ENCODE data around the gene HSFX2.
"Not testable (repeated sequence)": the region's sequence is repeated elsewhere in the genome, so short reads cannot be mapped to it uniquely, and the experiment has no call there.

HSFX2 gene

DNA sequence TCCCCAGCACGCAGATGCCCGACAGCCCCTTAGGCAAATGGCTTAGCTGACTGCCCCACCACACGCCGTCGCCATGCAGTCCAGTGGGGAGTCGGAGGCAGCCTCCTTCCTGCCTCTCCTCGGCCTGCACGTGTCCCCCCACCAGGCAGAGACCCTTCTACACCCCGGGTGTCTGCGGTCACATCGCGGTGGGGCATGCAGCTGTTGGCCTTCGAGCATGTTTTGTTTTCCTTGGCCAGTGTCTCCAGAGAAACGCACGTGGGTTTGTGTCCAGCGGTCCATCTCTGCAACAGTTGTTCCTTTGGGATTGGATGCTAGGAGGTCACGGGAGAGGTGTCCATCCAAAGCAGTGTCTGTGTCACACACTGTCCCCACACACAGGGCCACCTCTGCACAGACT, at the start of gene HSFX2:
Gene HSFX2 (minus strand): TSS at position 101 of the 400 bp plus-strand sequence. CDS start 614 bp downstream, outside the sequence.
- DNase-seq (ENCODE audit: low read depth in 2 of 2): not testable (repeated sequence)

DNA sequence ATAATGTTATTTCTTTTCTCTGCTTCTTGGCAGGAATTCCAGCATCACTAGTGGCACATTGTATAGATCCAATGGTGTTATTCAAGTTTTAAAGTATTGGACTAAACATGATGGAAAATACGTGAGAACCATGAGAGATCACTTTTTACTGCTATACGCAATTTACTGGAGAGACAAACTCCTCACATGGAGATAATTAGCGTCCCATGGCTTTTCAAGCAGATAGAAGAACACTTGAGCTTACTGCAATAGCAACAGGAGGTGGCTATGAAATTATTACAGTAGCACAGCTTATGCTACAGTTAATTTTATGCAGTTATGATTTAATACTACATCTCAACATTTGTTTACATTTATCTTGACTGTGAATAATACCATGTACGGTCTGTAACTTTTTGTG, 48.4 kb upstream of the HSFX2 start:
- DNase-seq (ENCODE audit: low read depth in 2 of 2): no peak

- no peak for DNase-seq (ENCODE audit: low read depth in 2 of 2)
Observed at GRCh38 chrX:149641835-149642234, 46.7 kb upstream of the HSFX2 start.

DNA sequence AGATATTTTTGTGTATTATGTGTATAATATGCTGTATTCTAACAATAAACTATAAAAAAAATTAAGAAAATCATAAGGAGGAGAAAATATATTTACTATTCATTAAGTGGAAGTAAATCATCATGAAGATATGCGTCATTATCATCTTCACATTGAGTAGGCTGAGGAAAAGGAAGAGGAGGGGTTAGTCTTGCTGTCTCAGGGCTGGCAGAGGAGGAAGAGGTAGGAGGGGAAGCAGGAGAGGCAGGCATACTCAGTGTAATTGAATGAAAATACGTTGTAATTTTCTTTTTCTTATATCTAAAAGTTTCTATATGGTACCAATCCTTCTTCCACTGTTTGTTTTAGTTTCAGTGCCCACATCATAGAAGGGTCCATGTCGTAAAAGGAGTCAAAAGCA, 46.3 kb upstream of the HSFX2 start:
- DNase-seq (ENCODE audit: low read depth in 2 of 2): no peak

DNA sequence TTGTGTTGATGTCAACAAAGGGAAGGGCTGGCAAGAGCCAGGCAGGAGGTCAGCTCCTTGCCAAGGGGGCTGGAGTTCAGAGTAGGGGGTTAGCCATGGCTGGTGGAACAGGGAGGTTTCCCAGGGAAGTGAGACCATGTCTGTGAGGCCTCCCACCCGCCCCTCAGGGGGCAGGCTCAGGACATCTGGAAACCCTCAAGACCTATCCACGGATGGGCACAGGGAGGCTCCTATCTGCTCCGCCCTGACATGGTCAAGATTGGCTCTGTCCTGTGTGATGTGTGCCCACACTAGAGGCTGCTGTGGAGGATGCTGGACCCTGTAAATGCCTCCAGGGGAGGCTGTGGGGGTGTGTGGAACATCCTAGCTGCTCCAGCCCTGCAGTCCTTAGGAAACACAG, 44.5 kb upstream of the HSFX2 start:
- no peak for DNase-seq (ENCODE audit: low read depth in 2 of 2)

GRCh38 chrX:149638860-149639259, 43.7 kb upstream of the HSFX2 start:
- DNase-seq (ENCODE audit: low read depth in 2 of 2): no peak

DNA sequence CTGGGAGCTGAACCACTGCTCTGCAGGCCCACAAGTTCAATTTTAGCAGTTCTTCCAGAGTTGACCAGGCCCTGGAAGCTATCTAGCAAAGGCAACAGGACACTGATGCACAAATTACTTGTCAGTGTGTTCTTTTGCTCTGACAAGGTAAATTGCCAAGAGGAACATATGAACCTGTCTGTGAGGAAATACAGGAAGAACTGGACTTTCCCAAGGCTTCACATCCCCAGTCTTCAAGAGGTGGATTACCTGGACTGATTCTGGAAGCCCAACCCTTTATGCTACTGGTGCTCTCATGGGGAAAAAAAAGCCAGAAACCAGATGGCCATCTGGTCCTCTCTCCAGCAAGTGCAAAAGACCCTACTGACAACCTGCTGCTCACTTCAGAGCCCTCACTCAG, 38.4 kb upstream of the HSFX2 start:
- DNase-seq (ENCODE audit: low read depth in 2 of 2): no peak

- peak; percentile 53 to 61 for DNase-seq (ENCODE audit: low read depth in 2 of 2)
Observed at GRCh38 chrX:149631234-149632165, 36.4 kb upstream of the HSFX2 start, which contains the start of gene TMEM185A. Gene TMEM185A (minus strand): TSS chrX:149631792. CDS start chrX:149631580, 212 bp downstream.

GRCh38 chrX:149630681-149631233, 35.6 kb upstream of the HSFX2 start:
- DNase-seq (ENCODE audit: low read depth in 2 of 2): no peak

GRCh38 chrX:149629730-149630387, 34.7 kb upstream of the HSFX2 start:
- no peak for DNase-seq (ENCODE audit: low read depth in 2 of 2)

GRCh38 chrX:149628768-149629167, 33.7 kb upstream of the HSFX2 start:
- no peak for DNase-seq (ENCODE audit: low read depth in 2 of 2)

GRCh38 chrX:149628280-149628679, 33.2 kb upstream of the HSFX2 start:
- DNase-seq (ENCODE audit: low read depth in 2 of 2): no peak

GRCh38 chrX:149626829-149627228, 31.7 kb upstream of the HSFX2 start:
- not testable (repeated sequence) for DNase-seq (ENCODE audit: low read depth in 2 of 2)

GRCh38 chrX:149619662-149620061, 24.5 kb upstream of the HSFX2 start:
- DNase-seq (ENCODE audit: low read depth in 2 of 2): not testable (repeated sequence)

- DNase-seq (ENCODE audit: low read depth in 2 of 2): no peak
Observed at GRCh38 chrX:149618871-149619270, 23.8 kb upstream of the HSFX2 start.

- no peak for DNase-seq (ENCODE audit: low read depth in 2 of 2)
Observed at GRCh38 chrX:149611623-149612175, 16.6 kb upstream of the HSFX2 start.

GRCh38 chrX:149610511-149610910, 15.4 kb upstream of the HSFX2 start:
- DNase-seq (ENCODE audit: low read depth in 2 of 2): no peak

DNA sequence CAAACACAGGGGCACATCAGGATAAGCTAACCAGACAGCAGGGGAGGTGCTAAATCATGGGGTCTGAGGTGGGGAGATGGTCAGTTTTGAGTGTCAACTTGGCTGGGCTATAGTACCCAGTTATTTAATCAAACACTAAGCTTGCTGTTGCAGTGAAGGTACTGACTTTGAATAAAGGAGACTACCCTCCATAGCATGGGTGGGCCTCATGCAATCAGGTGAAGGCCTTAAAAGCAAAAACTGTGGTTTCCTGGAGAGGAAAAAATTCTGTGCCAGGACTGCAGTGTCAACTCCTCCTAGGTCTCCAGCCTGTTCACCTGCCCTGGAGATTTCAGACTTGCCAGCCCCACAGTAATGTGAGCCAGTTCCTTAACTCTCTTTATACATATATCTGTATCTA, 12.6 kb upstream of the HSFX2 start:
- no peak for DNase-seq (ENCODE audit: low read depth in 2 of 2)

DNA sequence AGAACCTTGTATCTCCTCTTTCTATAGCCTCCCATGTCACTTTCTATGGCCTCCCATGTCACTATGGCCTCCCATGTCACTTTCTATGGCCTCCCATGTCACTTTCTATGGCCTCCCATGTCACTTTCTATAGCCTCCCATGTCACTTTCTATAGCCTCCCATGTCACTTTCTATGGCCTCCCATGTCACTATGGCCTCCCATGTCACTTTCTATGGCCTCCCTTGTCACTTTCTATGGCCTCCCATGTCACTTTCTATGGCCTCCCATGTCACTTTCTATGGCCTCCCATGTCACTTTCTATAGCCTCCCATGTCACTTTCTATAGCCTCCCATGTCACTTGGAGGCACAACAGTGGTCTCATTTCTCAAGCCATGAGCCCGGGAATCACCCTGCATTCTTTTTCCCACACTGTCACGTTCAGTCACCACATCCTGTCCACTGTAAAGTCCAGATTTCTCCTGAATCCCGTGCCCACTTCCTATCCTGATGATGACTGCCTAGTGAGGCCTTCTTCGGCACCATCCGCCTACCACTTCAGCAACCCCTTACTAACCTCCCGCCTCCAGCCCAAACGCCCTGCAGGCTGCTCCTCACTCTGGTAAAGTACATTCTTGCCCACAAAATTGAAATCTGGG, 10.3 kb upstream of the HSFX2 start:
- not testable (repeated sequence) for DNase-seq (ENCODE audit: low read depth in 2 of 2)

DNA sequence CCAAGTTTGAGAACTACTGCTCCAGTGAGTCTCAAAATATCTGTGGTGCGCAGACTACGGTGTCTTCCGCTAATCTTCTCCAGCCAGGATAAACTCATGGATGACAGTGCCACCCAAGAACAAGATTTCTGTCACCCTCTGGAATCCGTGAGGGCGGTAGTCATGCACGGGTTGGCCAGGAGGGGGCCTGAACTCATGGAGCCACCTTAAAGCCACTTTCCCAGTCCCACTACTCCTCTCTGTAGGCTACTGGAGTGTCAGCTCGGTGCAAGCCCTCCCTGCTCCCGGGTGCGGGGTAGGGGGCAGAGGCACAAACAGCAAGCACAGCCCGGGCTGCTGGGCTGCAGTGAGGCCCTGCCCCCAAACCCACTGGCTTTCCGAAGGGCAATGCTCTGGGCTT, 3.5 kb upstream of the HSFX2 start:
- not testable (repeated sequence) for DNase-seq (ENCODE audit: low read depth in 2 of 2)

DNA sequence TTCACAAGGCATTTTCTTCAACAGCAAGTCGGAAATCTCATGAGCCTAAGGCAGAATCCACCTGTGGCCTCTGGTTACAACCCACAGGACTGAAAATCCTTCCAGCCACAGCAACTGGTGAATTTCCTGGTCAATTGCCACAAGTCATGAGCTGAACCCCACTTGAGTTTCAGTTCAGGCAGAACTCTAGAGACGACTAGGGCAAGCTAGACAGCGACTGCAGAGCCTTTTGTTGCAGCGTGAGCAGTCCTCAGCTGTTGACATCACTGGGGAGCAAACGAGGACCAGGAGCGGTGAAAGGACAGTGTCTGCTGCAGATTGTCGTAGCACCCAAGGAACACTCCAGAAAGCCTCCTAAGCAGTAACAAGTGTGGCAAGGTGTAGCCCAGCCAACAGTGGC, 829 bp upstream of the HSFX2 start:
- not testable (repeated sequence) for DNase-seq (ENCODE audit: low read depth in 2 of 2)

DNA sequence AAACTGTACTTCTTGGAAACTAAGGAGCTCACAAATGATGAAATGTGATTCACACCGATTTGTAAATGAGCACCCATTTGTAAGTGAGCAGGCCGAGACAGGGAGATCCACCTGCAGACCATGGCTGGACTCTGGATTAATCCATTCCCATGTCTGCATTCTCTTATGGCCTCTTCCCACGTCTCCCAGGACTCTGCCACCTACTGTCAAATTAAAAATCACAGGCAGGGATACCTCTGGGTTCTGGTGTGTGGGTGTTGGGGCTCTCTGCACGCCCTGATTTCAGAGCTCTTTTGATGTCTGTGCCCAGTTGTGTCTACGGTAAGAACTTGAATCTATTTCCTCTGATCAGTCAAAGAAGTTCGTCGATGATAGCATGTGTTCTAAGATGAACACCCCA, 4.1 kb downstream of the HSFX2 start:
- DNase-seq (ENCODE audit: low read depth in 2 of 2): not testable (repeated sequence)

All from activated CD4-positive, alpha-beta T cell treated with anti-CD3 and anti-CD28 coated beads for 24 hours (primary cell).